Suprapubic skin (tissue), 4 donors: Measurements from ENCODE around the gene JRKL.

Source experiments
- EP300 ChIP-seq: sonication (generic); formaldehyde crosslinking; IDR thresholded peaks from one replicate; pipeline ENCODE4 v1.6.1; 2017; ENCODE audit warnings: antibody characterized with exemption
- POLR2A ChIP-seq, 2 donors: fragments of 450-650 bp; IDR thresholded peaks; one replicate each; pipeline ENCODE4 v1.6.1; 2017; ENCODE audit warnings: antibody characterized with exemption in 2 of 2, mild to moderate bottlenecking in 2 of 2, moderate library complexity in 2 of 2
- POLR2AphosphoS5 ChIP-seq, 3 donors: sonication (generic); formaldehyde crosslinking; IDR thresholded peaks; one replicate each; pipeline ENCODE4 v1.6.1; 2017; ENCODE audit warnings: antibody characterized with exemption in 3 of 3
- TF ChIP-seq, protein P1 (sequence below), 2 donors: fragments of 200-600 bp in 1 of 2; fragments of 450-650 bp in 1 of 2; sonication (generic) in 1 of 2; IDR thresholded peaks; one replicate each; pipeline ENCODE4 v1.5.1; 2016 to 2019; ENCODE audit warnings: antibody characterized with exemption in 2 of 2, mild to moderate bottlenecking in 1 of 2, moderate library complexity in 1 of 2

DNA sequence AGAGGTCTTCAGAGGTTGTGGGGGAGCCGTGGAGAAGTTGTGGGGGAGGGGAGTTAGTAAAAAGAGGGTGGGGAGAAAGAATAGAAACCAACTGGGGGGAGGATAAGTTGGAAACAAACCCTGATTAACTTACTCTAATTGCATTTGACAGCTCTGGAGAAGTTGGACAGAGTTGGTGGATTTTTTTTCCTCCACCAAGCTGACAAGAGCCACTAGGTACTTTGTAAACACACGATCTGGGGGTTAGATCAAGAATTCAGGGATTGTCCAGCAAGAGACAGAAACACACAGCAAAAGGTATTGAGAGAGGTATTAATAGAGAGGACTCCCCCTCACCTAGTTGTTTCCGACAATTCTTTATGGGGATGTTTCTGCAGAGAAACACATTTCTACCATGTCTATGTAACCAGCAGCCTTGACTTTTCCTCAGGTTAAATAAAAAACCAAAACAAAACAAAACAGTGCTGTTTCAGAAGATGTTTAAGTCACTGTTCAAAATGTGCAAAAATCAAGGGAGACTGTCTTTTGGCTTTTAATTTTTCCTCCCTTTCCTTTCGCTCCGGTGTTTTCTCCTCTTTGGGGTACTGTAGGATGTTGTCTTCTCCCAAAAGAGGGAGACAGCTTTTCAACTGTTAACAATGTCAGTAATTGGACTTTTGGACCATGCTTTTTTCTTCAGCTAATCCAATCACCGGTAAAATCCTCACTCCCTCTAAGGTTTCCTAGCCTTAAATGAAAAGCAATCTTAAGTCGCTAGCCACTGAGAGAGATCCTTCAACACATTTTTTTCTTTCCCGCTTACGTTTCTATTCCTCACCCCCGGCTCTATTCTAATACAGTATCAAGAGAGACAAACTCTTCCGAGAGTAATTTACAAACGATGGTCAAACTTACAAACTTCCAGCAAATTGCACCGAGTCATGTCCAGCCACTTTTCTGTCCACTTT is 47.5 kb upstream of the JRKL start:
- TF ChIP-seq POLR2A (IDR thresholded peaks at IDR 0.05) (no peak), POLR2AphosphoS5 (IDR thresholded peaks at IDR 0.05) (no peak), EP300 (no peak)
- TF ChIP-seq, protein P1, sequence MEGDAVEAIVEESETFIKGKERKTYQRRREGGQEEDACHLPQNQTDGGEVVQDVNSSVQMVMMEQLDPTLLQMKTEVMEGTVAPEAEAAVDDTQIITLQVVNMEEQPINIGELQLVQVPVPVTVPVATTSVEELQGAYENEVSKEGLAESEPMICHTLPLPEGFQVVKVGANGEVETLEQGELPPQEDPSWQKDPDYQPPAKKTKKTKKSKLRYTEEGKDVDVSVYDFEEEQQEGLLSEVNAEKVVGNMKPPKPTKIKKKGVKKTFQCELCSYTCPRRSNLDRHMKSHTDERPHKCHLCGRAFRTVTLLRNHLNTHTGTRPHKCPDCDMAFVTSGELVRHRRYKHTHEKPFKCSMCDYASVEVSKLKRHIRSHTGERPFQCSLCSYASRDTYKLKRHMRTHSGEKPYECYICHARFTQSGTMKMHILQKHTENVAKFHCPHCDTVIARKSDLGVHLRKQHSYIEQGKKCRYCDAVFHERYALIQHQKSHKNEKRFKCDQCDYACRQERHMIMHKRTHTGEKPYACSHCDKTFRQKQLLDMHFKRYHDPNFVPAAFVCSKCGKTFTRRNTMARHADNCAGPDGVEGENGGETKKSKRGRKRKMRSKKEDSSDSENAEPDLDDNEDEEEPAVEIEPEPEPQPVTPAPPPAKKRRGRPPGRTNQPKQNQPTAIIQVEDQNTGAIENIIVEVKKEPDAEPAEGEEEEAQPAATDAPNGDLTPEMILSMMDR (IDR thresholded peaks at IDR 0.05): no peak
